CD4-positive, CD25-positive, alpha-beta regulatory T cell (primary cell): ENCODE data around the gene CLDND2. TPM values are rescaled to one million over a fixed set of nuclear protein-coding genes. Genes with fewer than 3 reads are reported as not detected.
A peak's percentile ranks its signal among the peaks of the same experiment; 100 is the strongest.

ENCODE experiments used
- ATAC-seq, 2 donors: fragments of 150-1000 bp; cut with Tn5 transposase; one replicate each; pipeline ENCODE4 v1.10.0; 2021; ENCODE audit warnings: low read depth in 2 of 2, moderate number of reproducible peaks in 2 of 2, moderate library complexity in 1 of 2
- DNase-seq, 3 donors: peaks; one replicate each; pipeline versions ENCODE4 v3.0.0 to v3.0.0-alpha.2; 2012 to 2022; ENCODE audit warnings: mixed read lengths in 1 of 3
- H3K27ac ChIP-seq: one replicate; pipeline ENCODE4 v1.7.0; 2013; ENCODE audit warnings: mild to moderate bottlenecking, low read length; ENCODE audit not compliant: insufficient read depth, poor library complexity, severe bottlenecking
- H3K27me3 ChIP-seq: one replicate; pipeline ENCODE4 v1.7.0; 2013; ENCODE audit warnings: low read length; ENCODE audit not compliant: control insufficient read depth, insufficient read depth
- H3K36me3 ChIP-seq: one replicate; pipeline ENCODE4 v1.7.0; 2013; ENCODE audit warnings: mild to moderate bottlenecking, low read length, moderate library complexity; ENCODE audit not compliant: control insufficient read depth, insufficient read depth
- H3K4me1 ChIP-seq: 2 replicates; pipeline ENCODE4 v1.7.0; 2013; ENCODE audit warnings: mild to moderate bottlenecking, low read length; ENCODE audit not compliant: insufficient read depth, control insufficient read depth, poor library complexity, severe bottlenecking
- H3K4me3 ChIP-seq: one replicate; pipeline ENCODE4 v1.7.0; 2013; ENCODE audit warnings: low read depth, mild to moderate bottlenecking, low read length, moderate library complexity
- H3K9me3 ChIP-seq, 2 experiments: 1 replicate in 1 of 2; 2 replicates in 1 of 2; pipeline ENCODE4 v1.7.0; 2013; ENCODE audit warnings: low read length in 2 of 2, mild to moderate bottlenecking in 1 of 2, moderate library complexity in 1 of 2; ENCODE audit not compliant: control insufficient read depth in 2 of 2
- H3K27ac Mint-ChIP-seq, 3 donors: one replicate each; pipeline ENCODE4 v1.8.0; 2020 to 2022; ENCODE audit warnings: mild to moderate bottlenecking in 3 of 3, mixed read lengths in 3 of 3, moderate library complexity in 2 of 3
- H3K27me3 Mint-ChIP-seq: one replicate; pipeline ENCODE4 v1.8.0; 2022; ENCODE audit warnings: mild to moderate bottlenecking, mixed read lengths
- H3K36me3 Mint-ChIP-seq: one replicate; pipeline ENCODE4 v1.8.0; 2020; ENCODE audit warnings: mixed read lengths
- H3K4me1 Mint-ChIP-seq, 4 donors: one replicate each; pipeline ENCODE4 v1.8.0; 2020 to 2022; ENCODE audit warnings: mixed read lengths in 4 of 4, mild to moderate bottlenecking in 1 of 4
- H3K4me3 Mint-ChIP-seq, 4 donors: one replicate each; pipeline ENCODE4 v1.8.0; 2020 to 2022; ENCODE audit warnings: mild to moderate bottlenecking in 4 of 4, mixed read lengths in 4 of 4, moderate library complexity in 3 of 4
- H3K9me3 Mint-ChIP-seq, 7 donors: one replicate each; pipeline ENCODE4 v1.8.0; 2020 to 2022; ENCODE audit warnings: mixed read lengths in 7 of 7, mild to moderate bottlenecking in 3 of 7, moderate library complexity in 2 of 7
- polyA plus RNA-seq, 4 donors: library from polyadenylated mRNA; unstranded; fragments of 300-500 nt; fragmentation: Illumina TruSeq; gene quantifications; one replicate each; pipeline ENCODE4 v1.2.3, GENCODE V29; 2021
- total RNA-seq: library from RNA; stranded (reverse); gene quantifications from one replicate; pipeline ENCODE4 v1.2.3, GENCODE V29; 2022

Gene CLDND2
- total and polyA plus RNA-seq, 5 donors from 2014 or later: 0.41 TPM; not detected in 4

DNA sequence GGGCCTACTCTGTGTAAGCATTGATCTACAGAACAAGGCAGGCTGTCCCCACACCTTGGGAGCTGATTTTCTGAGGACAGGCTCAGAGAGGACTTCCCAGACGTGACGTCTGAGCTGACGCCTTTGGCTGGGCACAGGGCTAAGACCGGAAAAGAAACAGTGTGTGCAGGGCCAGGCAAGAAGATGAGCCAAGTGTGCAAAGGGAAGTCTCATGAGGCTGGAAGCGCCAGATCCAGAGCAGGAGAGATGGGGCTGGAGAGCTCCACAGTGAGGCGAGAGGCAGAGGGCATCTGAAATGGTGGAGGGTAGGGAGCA is 44.7 kb downstream of the CLDND2 start:
- H3K36me3 ChIP-seq: no peaks in the 10 kb centered on the region
- no peak overlapping the region for H3K27ac Mint-ChIP-seq
- DNase-seq: no peak
- H3K27me3 ChIP-seq: peaks cover 7% of the 10 kb centered on the region
- H3K4me1 Mint-ChIP-seq: peaks cover 0 to 15% (median 4%) of the 10 kb centered on the region in 4 donors
- H3K27me3 Mint-ChIP-seq: peaks cover 58% of the 10 kb centered on the region
- no peaks in the 10 kb centered on the region for H3K36me3 Mint-ChIP-seq
- no peak overlapping the region for H3K4me3 Mint-ChIP-seq
- H3K27ac ChIP-seq: no peak overlapping the region
- H3K9me3 ChIP-seq: no peaks in the 10 kb centered on the region
- peaks cover 0 to 4% (median 2%) of the 10 kb centered on the region in 7 donors for H3K9me3 Mint-ChIP-seq
- ATAC-seq: no peak
- peaks cover 14% of the 10 kb centered on the region for H3K4me1 ChIP-seq
- H3K4me3 ChIP-seq: no peak overlapping the region

DNA sequence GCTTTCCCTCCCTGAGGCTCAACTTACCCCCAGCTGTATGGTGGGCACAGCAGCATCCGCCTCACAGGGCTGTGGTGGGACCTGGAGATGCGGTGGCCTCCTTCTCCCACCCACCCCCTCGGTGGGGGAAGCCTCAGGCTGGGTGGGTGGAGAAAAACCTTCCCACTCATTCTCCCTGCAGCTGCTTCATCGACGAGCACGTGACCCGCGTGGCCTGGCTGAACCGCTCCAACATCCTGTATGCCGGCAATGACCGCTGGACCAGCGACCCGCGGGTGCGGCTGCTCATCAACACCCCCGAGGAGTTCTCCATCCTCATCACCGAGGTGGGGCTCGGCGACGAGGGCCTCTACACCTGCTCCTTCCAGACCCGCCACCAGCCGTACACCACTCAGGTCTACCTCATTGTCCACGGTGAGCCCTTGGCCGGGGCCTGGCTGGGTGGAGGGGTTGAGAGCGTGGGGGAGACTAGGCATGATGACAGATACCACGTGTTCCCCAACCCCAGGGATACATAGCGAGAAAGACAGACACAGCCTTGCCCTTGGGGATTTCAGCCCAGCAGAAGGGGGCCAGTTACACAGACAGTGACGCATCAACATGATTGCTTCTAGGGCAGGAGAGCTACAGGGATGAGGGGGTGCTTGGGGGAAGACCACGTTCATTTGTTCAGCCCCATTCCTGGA is 45.2 kb downstream of the CLDND2 start:
- H3K4me3 Mint-ChIP-seq: peak overlapping the region in 1 of 4 donors; percentile 24
- peaks cover 56% of the 10 kb centered on the region for H3K27me3 Mint-ChIP-seq
- no peak for ATAC-seq
- peaks cover 7% of the 10 kb centered on the region for H3K27me3 ChIP-seq
- H3K36me3 ChIP-seq: no peaks in the 10 kb centered on the region
- no peaks in the 10 kb centered on the region for H3K36me3 Mint-ChIP-seq
- H3K4me3 ChIP-seq: no peak overlapping the region
- no peak overlapping the region for H3K27ac Mint-ChIP-seq
- no peak for DNase-seq
- peaks cover 0 to 4% (median 2%) of the 10 kb centered on the region in 7 donors for H3K9me3 Mint-ChIP-seq
- no peaks in the 10 kb centered on the region for H3K9me3 ChIP-seq
- no peak overlapping the region for H3K27ac ChIP-seq
- H3K4me1 ChIP-seq: peaks cover 14% of the 10 kb centered on the region
- peaks cover 0 to 15% (median 4%) of the 10 kb centered on the region in 4 donors for H3K4me1 Mint-ChIP-seq

DNA sequence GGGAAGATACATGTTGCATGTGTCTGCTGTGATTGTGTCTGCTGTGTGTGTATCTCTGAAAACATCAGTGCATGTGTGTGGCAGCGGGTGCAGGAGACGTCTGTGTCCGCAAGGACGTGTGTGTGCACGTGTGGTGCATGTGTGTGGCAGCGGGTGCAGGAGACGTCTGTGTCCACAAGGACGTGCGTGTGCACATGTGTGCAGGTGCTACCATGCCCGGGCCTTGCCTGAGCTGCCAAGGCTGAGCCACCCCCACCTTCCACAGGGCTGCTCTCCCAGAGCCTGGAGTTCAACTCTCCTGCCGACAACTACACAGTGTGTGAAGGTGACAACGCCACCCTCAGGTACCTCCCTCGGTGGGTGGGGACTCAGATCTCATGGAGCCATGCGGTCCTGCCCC is 47.0 kb downstream of the CLDND2 start:
- ATAC-seq: no peak
- H3K36me3 Mint-ChIP-seq: no peaks in the 10 kb centered on the region
- Histone ChIP-seq H3K27ac (no peak overlapping the region), H3K4me3 (no peak overlapping the region), H3K4me1 (no peaks in the 10 kb centered on the region), H3K27me3 (peaks cover 5% of the 10 kb centered on the region), H3K36me3 (no peaks in the 10 kb centered on the region), H3K9me3 (no peaks in the 10 kb centered on the region)
- H3K27ac Mint-ChIP-seq: no peak overlapping the region
- DNase-seq: no peak
- peaks cover 0 to 5% (median under 1%) of the 10 kb centered on the region in 4 donors for H3K4me1 Mint-ChIP-seq
- H3K9me3 Mint-ChIP-seq: peaks cover 0 to 4% (median 2%) of the 10 kb centered on the region in 7 donors
- H3K27me3 Mint-ChIP-seq: peaks cover 39% of the 10 kb centered on the region
- no peak overlapping the region for H3K4me3 Mint-ChIP-seq

DNA sequence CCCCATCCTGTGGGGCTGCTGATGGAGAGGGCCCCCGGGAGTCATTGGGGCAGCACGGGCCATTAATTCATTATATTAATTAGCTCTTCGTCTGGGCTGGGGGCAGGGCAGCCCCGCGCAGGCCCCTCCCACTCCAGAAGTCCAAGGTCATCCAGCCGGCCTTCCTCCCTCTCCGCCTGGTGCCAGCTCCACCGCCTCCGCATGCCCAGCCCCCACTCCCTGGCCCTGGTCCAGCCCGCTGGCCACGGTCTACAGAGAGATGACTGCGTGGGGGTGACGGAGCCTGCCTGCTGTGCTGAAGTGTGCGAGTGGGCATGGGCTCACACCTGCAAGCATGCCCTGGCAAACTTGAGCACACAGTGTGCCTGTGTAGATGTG is 48.5 kb downstream of the CLDND2 start:
- peaks cover 0 to 1% (median 0%) of the 10 kb centered on the region in 4 donors for H3K4me1 Mint-ChIP-seq
- no peaks in the 10 kb centered on the region for H3K36me3 Mint-ChIP-seq
- H3K27me3 Mint-ChIP-seq: peaks cover 32% of the 10 kb centered on the region
- Histone ChIP-seq H3K27ac (no peak overlapping the region), H3K27me3 (no peaks in the 10 kb centered on the region), H3K9me3 (no peaks in the 10 kb centered on the region), H3K4me1 (no peaks in the 10 kb centered on the region), H3K4me3 (no peak overlapping the region), H3K36me3 (no peaks in the 10 kb centered on the region)
- no peak for DNase-seq
- peaks cover 0 to 4% (median 2%) of the 10 kb centered on the region in 7 donors for H3K9me3 Mint-ChIP-seq
- no peak for ATAC-seq
- no peak overlapping the region for H3K27ac Mint-ChIP-seq
- no peak overlapping the region for H3K4me3 Mint-ChIP-seq

DNA sequence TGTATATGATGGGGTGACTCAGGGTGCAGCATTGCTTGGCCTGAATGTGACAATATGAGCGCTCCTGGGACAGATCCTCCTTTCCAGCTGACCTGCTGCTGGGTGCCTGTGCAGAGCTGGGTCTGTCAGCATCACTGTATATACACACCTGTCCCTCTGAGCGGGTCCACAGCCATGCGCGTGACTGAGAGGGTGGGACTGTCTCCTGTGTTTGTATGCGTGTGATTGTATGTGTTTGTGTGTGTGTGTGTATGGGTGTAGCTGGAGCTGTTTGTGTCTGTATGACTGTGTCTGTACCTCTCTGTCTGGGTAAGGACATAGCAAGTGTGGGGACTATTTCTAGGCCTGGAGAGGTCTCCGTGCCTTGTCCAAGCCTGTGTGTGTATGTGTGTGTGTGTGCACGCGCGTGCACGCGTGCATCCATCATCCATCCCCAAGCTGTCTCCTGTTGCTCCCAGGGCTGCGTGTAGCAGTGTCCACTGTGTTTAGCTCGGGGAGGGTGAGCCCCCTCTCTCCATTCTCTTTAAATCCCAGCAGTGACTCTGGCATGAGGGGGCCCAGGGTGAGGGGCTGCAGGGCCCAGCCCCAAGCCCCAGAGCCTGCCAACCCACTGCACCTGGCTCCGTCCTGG is 49.0 kb downstream of the CLDND2 start:
- Histone ChIP-seq H3K9me3 (no peaks in the 10 kb centered on the region), H3K4me1 (no peaks in the 10 kb centered on the region), H3K27ac (no peak overlapping the region), H3K36me3 (no peaks in the 10 kb centered on the region), H3K4me3 (no peak overlapping the region), H3K27me3 (no peaks in the 10 kb centered on the region)
- Mint-ChIP-seq H3K36me3 (no peaks in the 10 kb centered on the region), H3K4me3 (no peak overlapping the region), H3K4me1 (peaks cover 0 to 1% (median 0%) of the 10 kb centered on the region in 4 donors), H3K9me3 (peaks cover 0 to 6% (median 2%) of the 10 kb centered on the region in 7 donors), H3K27ac (no peak overlapping the region), H3K27me3 (peaks cover 35% of the 10 kb centered on the region)
- ATAC-seq (no peak), DNase-seq (no peak)

DNA sequence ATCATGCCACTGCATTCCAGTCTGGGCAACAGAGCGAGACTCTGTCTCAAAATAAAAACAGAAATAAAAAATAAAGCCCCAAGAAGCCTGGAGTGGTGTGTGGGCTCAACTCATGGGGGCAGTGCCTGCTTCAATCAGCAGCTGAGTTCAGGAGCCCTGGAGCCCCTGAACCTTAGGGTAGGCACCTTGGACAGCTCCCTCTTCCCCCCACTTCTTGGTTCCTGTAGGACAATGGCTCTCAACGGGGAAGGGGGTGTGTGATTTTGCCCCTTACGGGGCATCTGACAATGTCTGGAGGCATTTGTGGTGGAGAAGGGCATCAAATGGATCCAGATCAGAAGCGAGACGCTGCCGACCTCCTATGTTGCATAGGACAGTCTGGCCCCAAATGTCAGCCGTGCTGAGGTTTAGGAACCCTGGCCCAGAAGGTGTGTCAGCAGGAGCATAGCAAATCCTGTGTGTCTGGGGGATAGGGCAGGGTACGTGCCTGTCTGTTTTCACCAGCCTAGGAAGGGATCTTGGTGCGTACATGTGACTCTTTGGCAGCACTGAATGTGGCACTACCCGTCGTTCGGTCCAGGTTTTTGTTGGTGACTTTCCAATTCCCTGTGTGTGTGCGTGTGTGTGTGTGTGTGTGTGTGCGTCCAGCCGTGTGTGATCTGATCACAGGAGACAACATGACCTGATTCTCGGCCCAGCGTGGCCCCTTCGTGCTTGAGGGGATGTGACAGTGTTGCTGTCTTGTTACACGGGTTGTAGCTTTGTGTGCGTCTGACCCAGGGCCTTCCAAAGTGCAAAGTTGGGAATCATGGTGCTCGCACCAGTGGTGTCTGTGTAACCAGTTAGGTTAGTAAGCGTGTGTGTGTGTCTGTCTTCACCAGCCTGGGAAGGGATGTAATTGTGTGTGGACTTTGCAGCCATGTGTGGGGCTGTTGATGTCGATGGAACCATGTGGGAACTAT is 49.8 kb downstream of the CLDND2 start:
- Histone ChIP-seq H3K27me3 (no peaks in the 10 kb centered on the region), H3K36me3 (no peaks in the 10 kb centered on the region), H3K9me3 (no peaks in the 10 kb centered on the region), H3K4me3 (no peak overlapping the region), H3K4me1 (no peaks in the 10 kb centered on the region), H3K27ac (no peak overlapping the region)
- no peaks in the 10 kb centered on the region for H3K36me3 Mint-ChIP-seq
- no peak for ATAC-seq
- H3K4me1 Mint-ChIP-seq: peaks cover 0 to 1% (median 0%) of the 10 kb centered on the region in 4 donors
- no peak overlapping the region for H3K4me3 Mint-ChIP-seq
- no peak for DNase-seq
- H3K9me3 Mint-ChIP-seq: peaks cover 0 to 8% (median 2%) of the 10 kb centered on the region in 7 donors
- H3K27me3 Mint-ChIP-seq: peaks cover 32% of the 10 kb centered on the region
- no peak overlapping the region for H3K27ac Mint-ChIP-seq

DNA sequence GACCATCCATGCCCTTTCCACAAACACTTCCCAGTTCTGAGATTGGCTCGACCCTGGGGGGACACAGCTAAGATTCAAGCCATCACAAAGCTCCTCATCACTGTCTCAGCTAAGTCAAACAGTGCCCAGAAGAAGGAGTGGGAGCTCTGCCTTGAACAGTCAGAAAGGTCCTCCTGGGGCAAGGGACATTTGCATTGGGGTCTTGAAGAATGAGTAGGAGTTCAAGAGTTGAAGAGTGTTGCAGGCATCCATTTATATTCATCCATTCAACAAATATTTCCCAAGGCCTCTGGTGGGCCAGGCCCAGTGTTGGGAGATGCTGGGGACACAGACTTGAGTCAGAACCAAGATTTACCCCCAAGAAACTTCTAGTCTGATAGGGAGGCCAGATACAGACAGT is 50.8 kb downstream of the CLDND2 start:
- Mint-ChIP-seq H3K36me3 (no peaks in the 10 kb centered on the region), H3K4me1 (peaks cover 0 to 3% (median under 1%) of the 10 kb centered on the region in 4 donors), H3K27ac (peak overlapping the region in 1 of 3 donors; percentile 35), H3K9me3 (peaks cover 0 to 8% (median 2%) of the 10 kb centered on the region in 7 donors), H3K4me3 (no peak overlapping the region), H3K27me3 (peaks cover 35% of the 10 kb centered on the region)
- Histone ChIP-seq H3K27me3 (no peaks in the 10 kb centered on the region), H3K27ac (no peak overlapping the region), H3K36me3 (no peaks in the 10 kb centered on the region), H3K9me3 (no peaks in the 10 kb centered on the region), H3K4me3 (no peak overlapping the region), H3K4me1 (no peaks in the 10 kb centered on the region)
- ATAC-seq (no peak), DNase-seq (no peak)
